Epithelial cell of esophagus (primary cell): ENCODE results near the gene DIABLO.
A peak's percentile ranks its signal among the peaks of the same experiment; 100 is the strongest.

Experiments
- DNase-seq: peaks from one replicate; pipeline ENCODE4 v3.0.0; 2010; ENCODE audit warnings: low read depth
- H3K4me3 ChIP-seq: 2 replicates; pipeline ENCODE4 v1.5.1; 2011; ENCODE audit warnings: mild to moderate bottlenecking, low read length, control low read depth
- TF ChIP-seq, protein P1 (sequence below): IDR thresholded peaks from 2 replicates; pipeline ENCODE4 v1.5.1; 2011; ENCODE audit warnings: low read depth, mild to moderate bottlenecking, low read length, control low read depth, inconsistent platforms; ENCODE audit not compliant: insufficient read depth; ENCODE audit errors: missing control alignments

Gene DIABLO

DNA sequence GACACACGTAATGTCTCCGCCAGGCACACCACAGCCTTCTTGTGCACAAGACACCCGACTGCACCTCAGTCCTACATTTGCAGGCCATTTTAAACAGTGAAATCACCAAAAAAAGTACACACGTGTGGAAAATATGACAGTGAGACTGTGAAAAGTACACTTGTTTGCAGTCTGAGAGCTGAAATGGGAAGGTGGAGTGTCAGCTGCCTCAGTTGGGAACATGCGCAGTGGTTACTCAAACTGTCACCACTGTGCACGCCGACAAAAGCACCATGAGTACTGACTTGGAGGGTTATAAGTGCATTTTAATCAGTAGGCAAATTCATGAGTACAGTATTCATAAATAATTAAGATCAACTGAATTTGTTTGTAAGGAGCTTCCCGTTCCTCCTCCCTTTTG is 24.7 kb upstream of the DIABLO start:
- TF ChIP-seq, protein P1, sequence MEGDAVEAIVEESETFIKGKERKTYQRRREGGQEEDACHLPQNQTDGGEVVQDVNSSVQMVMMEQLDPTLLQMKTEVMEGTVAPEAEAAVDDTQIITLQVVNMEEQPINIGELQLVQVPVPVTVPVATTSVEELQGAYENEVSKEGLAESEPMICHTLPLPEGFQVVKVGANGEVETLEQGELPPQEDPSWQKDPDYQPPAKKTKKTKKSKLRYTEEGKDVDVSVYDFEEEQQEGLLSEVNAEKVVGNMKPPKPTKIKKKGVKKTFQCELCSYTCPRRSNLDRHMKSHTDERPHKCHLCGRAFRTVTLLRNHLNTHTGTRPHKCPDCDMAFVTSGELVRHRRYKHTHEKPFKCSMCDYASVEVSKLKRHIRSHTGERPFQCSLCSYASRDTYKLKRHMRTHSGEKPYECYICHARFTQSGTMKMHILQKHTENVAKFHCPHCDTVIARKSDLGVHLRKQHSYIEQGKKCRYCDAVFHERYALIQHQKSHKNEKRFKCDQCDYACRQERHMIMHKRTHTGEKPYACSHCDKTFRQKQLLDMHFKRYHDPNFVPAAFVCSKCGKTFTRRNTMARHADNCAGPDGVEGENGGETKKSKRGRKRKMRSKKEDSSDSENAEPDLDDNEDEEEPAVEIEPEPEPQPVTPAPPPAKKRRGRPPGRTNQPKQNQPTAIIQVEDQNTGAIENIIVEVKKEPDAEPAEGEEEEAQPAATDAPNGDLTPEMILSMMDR: no peak
- no peak for DNase-seq
- no peak overlapping the region for H3K4me3 ChIP-seq

DNA sequence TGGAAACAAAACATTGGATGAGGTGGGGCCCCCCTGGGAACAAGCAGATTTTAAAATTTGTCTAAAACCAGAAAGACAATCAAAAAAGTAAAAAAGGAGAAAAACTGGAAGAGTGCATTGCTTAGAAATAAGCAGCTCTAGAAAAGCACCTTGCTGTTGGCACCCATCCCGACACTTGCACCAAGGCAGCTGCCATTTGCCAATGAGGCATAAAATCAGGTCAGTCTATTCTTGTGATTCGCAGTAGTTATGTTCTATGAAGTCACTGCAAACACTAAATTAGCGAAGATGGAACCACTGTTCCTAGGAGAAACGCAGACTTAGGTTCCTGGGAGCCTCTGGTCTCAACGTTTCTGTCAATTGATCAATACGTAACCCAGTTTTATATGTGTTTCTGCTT is 24.2 kb upstream of the DIABLO start:
- TF ChIP-seq, protein P1: no peak
- no peak overlapping the region for H3K4me3 ChIP-seq

DNA sequence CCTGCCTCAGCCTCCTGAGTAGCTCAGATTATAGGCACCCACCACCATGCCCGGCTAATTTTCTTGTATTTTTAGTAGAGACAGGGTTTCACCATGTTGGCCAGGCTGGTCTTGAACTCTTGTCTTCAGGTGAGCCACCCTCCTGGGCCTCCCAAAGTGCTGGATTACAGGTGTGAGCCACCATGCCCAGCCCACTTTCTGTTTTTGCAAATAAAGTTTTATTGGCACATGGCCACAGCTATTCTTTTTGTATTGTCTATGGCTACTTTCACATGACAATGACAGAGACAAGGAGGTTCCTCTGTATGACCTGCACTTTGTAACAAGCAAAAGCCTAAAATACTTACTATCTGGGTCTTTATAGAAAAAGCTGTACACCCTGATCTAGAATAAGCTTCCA is 19.7 kb upstream of the DIABLO start:
- TF ChIP-seq, protein P1: no peak
- no peak overlapping the region for H3K4me3 ChIP-seq
- no peak for DNase-seq

More for the DNA sequence above, 24.2 kb upstream of the DIABLO start:
- no peak for DNase-seq

DNA sequence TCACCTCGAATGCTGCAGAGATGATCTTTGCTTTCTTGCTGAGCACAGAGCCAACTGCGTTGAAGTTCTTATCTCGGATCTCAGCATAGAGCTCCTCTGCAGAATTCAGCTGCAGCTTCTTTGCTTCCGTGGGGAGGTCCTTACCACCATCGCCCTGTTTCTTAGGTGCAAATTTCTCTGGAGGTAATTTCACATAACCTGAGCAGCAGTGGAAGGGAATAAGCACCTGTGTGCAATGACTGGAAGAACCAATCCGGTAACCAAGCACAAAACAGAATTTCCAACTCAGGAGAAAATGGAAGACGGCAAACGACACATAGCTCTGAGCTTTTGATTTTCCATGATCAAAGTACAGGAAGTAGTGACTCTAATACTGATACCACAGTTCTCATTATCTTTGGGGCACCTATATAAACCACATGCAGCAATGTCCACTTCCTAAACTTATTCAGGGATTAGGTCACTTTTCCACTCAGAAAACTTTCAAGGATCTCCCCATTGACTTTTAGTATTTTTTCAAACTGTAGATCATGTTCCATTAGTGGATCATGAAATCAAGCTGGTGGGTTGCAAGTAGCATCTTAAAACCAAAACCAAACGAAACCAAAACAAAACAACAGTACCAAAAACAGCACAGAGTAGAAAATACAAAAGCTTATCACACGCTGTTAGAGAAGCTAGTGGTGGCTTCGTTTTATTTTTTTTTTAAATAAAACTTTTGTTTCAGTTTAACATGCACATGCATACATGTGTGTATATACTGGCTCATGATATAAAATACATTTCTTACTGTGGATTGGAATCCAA is 18.9 kb upstream of the DIABLO start:
- DNase-seq: no peak
- TF ChIP-seq, protein P1: no peak
- no peak overlapping the region for H3K4me3 ChIP-seq

DNA sequence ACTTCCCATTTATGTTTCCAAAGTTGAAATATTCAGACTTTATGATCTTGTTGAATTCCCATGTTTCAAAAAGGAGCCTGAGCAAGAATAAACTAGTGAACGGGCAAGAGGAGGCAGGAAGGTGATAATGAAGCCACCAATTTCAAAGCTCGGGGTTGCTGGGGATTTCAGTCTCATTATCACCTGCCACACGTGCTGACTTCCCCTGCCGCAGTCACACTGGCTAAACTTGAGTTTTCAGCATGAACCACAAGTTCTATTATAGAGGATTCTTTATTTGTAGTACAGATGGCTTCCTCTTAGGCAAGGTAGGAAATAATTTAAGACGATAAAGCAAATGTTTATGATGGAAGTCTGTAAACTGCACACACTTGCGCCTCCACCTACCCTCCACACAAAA is 18.1 kb upstream of the DIABLO start:
- H3K4me3 ChIP-seq: no peak overlapping the region
- TF ChIP-seq, protein P1: no peak
- DNase-seq: no peak

DNA sequence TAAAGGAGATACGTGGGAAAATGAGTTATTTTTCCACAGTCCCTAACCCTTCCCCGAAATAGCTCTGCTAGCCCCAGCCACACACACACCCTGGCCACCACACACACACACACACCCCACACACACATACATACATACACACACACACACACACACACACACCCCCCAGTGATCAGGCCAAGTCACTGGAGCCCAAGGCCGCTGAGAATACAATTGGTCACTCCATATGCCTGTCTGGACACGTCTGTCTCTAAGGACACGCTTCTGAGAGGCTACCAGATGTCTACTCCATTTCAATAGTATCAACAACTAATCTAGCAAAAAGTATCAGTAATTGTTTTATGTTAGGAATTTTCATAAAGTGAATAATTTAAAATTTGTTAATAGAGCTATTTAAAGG is 13.0 kb upstream of the DIABLO start:
- no peak overlapping the region for H3K4me3 ChIP-seq
- TF ChIP-seq, protein P1: no peak
- DNase-seq: peak; percentile 76

DNA sequence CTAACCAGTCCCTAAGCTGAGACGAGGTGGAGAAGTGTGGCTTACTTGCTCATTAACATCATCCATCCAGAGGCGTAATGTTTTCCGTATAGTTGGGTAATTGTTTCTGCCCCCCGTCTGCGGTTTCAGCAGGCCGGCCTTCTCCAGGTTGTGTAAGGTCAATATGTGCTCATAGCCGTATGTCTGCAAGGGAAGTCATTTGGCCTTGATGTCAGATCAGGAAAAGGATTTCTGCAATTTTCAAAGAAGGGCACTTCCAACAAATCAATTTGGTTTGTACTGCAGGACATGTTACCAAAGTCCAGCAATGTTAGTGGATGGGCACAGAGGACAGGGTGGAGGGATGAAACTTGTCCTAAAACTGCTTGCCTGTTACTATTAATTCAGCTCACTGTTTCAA is 9.9 kb upstream of the DIABLO start:
- DNase-seq: no peak
- no peak overlapping the region for H3K4me3 ChIP-seq
- TF ChIP-seq, protein P1: no peak
